Right lobe of liver (tissue), 4 donors: ENCODE data around the gene PIEZO2.

Experiments used
- CTCF ChIP-seq, 4 donors: fragments of 200-600 bp in 3 of 4; fragments of 450-650 bp in 1 of 4; IDR thresholded peaks; one replicate each; pipeline versions ENCODE4 v1.5.1 to v1.8.0; 2016 to 2022; ENCODE audit warnings: antibody characterized with exemption in 4 of 4, mild to moderate bottlenecking in 2 of 4
- POLR2A ChIP-seq: fragments of 450-650 bp; IDR thresholded peaks from one replicate; pipeline ENCODE4 v1.6.1; 2017; ENCODE audit warnings: antibody characterized with exemption, mild to moderate bottlenecking
- donor health status: DM: no; HTN: no; CAD: no.
- donor health status: DM: no; HTN: no; CAD: no.
- donor health status: DM: no; HTN: yes; CAD: no.

DNA sequence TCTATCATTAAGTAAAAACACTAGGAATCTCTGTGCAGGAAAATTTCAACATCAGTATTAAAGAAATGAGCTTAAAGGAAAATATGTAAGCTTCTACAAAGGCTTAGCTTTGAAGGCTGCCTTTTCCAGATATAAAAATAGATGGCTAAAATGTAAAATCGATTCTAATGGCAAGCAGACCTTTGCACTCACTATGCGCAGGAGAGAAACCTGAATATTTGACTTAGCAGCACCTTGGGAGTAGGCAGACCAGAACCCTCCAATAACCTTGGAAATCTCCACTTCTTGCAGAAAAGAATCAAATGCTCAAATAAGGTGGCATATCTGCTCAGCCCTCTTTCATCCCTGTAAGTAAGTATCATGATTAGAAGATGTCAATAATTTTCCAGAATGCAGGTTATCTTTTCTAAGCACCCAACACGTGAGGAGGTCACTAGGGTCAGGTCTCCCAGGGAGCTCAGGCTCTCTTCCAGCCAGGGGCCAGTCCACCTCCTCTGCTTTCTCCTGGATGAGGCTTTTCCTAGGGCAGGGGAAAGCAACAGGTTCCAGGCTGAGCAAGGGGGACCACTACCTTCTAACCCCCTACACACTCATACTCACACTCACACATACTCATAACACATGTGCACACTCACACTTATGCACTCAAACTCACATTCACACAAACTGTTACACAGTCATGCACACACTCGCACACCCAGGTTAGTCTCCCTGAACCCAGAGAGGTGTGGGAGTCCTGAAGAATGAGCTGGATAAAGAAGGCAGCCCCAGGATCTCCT, 3.8 kb downstream of the PIEZO2 start:
- no peak for TF ChIP-seq CTCF (IDR thresholded peaks at IDR 0.05)
- no peak for TF ChIP-seq POLR2A
